H1 (cell line): ENCODE results near the gene ITGB7. TPM values are rescaled to one million over a fixed set of nuclear protein-coding genes. Genes with fewer than 3 reads are reported as not detected.

Experiments
- CTCF ChIA-PET: fragments of 300-600 bp; sonication (Branson Sonifier 250); formaldehyde crosslinking; loops from one replicate; lab custom pipeline; 2021; ENCODE audit not compliant: partially characterized antibody; lab: Charles Lee
- POLR2A ChIA-PET: fragments of 300-600 bp; sonication (Branson Sonifier 250); formaldehyde crosslinking; loops from one replicate; lab custom pipeline; 2021; ENCODE audit warnings: inconsistent platforms; ENCODE audit not compliant: partially characterized antibody; lab: Charles Lee
- DNase-seq, 2 experiments: peaks; one replicate each; pipeline versions ENCODE4 v3.0.0 to v3.0.0-alpha.2; 2010 to 2022; ENCODE audit warnings: low spot score in 2 of 2, low read depth in 1 of 2, mixed read lengths in 1 of 2
- FAIRE-seq: peaks from 2 replicates; lab custom pipeline; 2011; peaks lifted over from hg19 to GRCh38; lab: Jason Lieb, UNC
- H2AFZ ChIP-seq: 2 replicates; pipeline ENCODE4 v1.8.1; 2012; ENCODE audit warnings: low read length, inconsistent platforms
- H2AK5ac ChIP-seq: 2 replicates; pipeline ENCODE4 v1.6.1; 2013; ENCODE audit warnings: low read depth, low read length
- H2BK120ac ChIP-seq: replicated peaks from 2 replicates; pipeline ENCODE3; 2013; ENCODE audit warnings: low read depth, low read length, inconsistent platforms
- H2BK12ac ChIP-seq: 2 replicates; pipeline ENCODE4 v1.6.1; 2013; ENCODE audit warnings: low read depth, low read length
- H2BK15ac ChIP-seq: 2 replicates; pipeline ENCODE4 v1.6.1; 2013; ENCODE audit warnings: low read length
- H2BK20ac ChIP-seq: 2 replicates; pipeline ENCODE4 v1.6.1; 2013; ENCODE audit warnings: low read length
- H2BK5ac ChIP-seq: 2 replicates; pipeline ENCODE4 v1.6.1; 2013; ENCODE audit warnings: low read depth, low read length
- H3K14ac ChIP-seq: 2 replicates; pipeline ENCODE4 v1.6.1; 2013; ENCODE audit warnings: inconsistent platforms; ENCODE audit not compliant: insufficient read length
- H3K18ac ChIP-seq: 2 replicates; pipeline ENCODE4 v1.6.1; 2013; ENCODE audit warnings: low read length; ENCODE audit errors: extremely low read depth
- H3K23ac ChIP-seq: 2 replicates; pipeline ENCODE4 v1.6.1; 2013; ENCODE audit warnings: inconsistent platforms; ENCODE audit not compliant: insufficient read length
- H3K23me2 ChIP-seq: 2 replicates; pipeline ENCODE4 v1.6.1; 2013; ENCODE audit warnings: low read depth, low read length
- H3K27ac ChIP-seq: 2 replicates; pipeline ENCODE4 v1.6.1; 2011; ENCODE audit warnings: low read depth, low read length, inconsistent platforms
- H3K27me3 ChIP-seq, 4 experiments: replicated peaks in 1 of 4; 1 replicate in 1 of 4; 2 replicates in 3 of 4; pipeline versions ENCODE4 v1.6.1 to v1.8.1; 2011 to 2013; ENCODE audit warnings: low read length in 3 of 4, mild to moderate bottlenecking in 3 of 4, inconsistent platforms in 2 of 4, mixed read lengths in 2 of 4, moderate library complexity in 1 of 4; ENCODE audit not compliant: control insufficient read depth in 3 of 4, insufficient read depth in 3 of 4; ENCODE audit errors: extremely low read depth in 1 of 4
- H3K36me3 ChIP-seq, 4 experiments: 2 replicates each; pipeline versions ENCODE4 v1.6.1 to v1.8.1; 2011 to 2013; ENCODE audit warnings: mild to moderate bottlenecking in 4 of 4, low read length in 3 of 4, moderate library complexity in 2 of 4, control low read depth in 1 of 4, inconsistent platforms in 1 of 4; ENCODE audit not compliant: insufficient read depth in 4 of 4, control insufficient read depth in 2 of 4
- H3K4ac ChIP-seq: replicated peaks from 2 replicates; pipeline ENCODE3; 2013; ENCODE audit warnings: low read length, low read depth, mixed read lengths, inconsistent platforms; ENCODE audit not compliant: insufficient read length
- H3K4me1 ChIP-seq, 4 experiments: replicated peaks in 1 of 4; 1 replicate in 1 of 4; 2 replicates in 3 of 4; pipeline versions ENCODE4 v1.6.1 to v1.8.1; 2011 to 2013; ENCODE audit warnings: low read length in 3 of 4, inconsistent platforms in 2 of 4, mixed read lengths in 1 of 4; ENCODE audit not compliant: insufficient read depth in 4 of 4, control insufficient read depth in 3 of 4
- H3K4me2 ChIP-seq, 2 experiments: 2 replicates each; pipeline versions ENCODE4 v1.6.1 to v1.8.1; 2011 to 2013; ENCODE audit warnings: low read depth in 2 of 2, low read length in 2 of 2, control low read depth in 1 of 2, inconsistent platforms in 1 of 2, mild to moderate bottlenecking in 1 of 2; ENCODE audit not compliant: insufficient read depth in 1 of 2
- H3K4me3 ChIP-seq, 4 experiments: fragments of 200-600, 300-600 bp in 1 of 4; sonication (generic), shearing (Covaris generic), sonication (Bioruptor Twin) in 1 of 4; 2 replicates each; pipeline versions ENCODE4 v1.5.1 to v1.8.1; 2011 to 2016; ENCODE audit warnings: low read length in 4 of 4, low read depth in 3 of 4, control low read depth in 2 of 4, inconsistent platforms in 2 of 4, mild to moderate bottlenecking in 2 of 4, mixed read lengths in 1 of 4, moderate library complexity in 1 of 4; ENCODE audit not compliant: insufficient read depth in 2 of 4; ENCODE audit errors: extremely low read depth in 1 of 4
- H3K56ac ChIP-seq: replicated peaks from 2 replicates; pipeline ENCODE3; 2013; ENCODE audit warnings: low read depth, mild to moderate bottlenecking, mixed read lengths, low read length, inconsistent platforms; ENCODE audit not compliant: insufficient read length
- H3K79me1 ChIP-seq: 2 replicates; pipeline ENCODE4 v1.6.1; 2013; ENCODE audit warnings: low read depth, low read length, control low read depth
- H3K79me2 ChIP-seq, 2 experiments: 2 replicates each; pipeline versions ENCODE4 v1.6.1 to v1.8.1; 2012 to 2013; ENCODE audit warnings: low read length in 2 of 2, mild to moderate bottlenecking in 2 of 2, inconsistent platforms in 1 of 2; ENCODE audit not compliant: insufficient read depth in 2 of 2, control insufficient read depth in 1 of 2
- H3K9ac ChIP-seq, 4 experiments: replicated peaks in 1 of 4; 1 replicate in 1 of 4; 2 replicates in 3 of 4; pipeline versions ENCODE4 v1.6.1 to v1.8.1; 2011 to 2013; ENCODE audit warnings: low read depth in 3 of 4, low read length in 3 of 4, control low read depth in 2 of 4, mild to moderate bottlenecking in 2 of 4, moderate library complexity in 2 of 4, inconsistent platforms in 1 of 4; ENCODE audit errors: extremely low read depth in 1 of 4
- H3K9me3 ChIP-seq, 2 experiments: 2 replicates each; pipeline versions ENCODE4 v1.6.1 to v1.8.1; 2012 to 2013; ENCODE audit warnings: mild to moderate bottlenecking in 2 of 2, moderate library complexity in 2 of 2, control low read depth in 1 of 2, inconsistent platforms in 1 of 2, low read depth in 1 of 2, low read length in 1 of 2, mixed read lengths in 1 of 2; ENCODE audit not compliant: insufficient read depth in 2 of 2
- H4K20me1 ChIP-seq, 2 experiments: replicated peaks in 1 of 2; 2 replicates each; pipeline versions ENCODE3 to v1.8.1; 2011 to 2013; ENCODE audit warnings: inconsistent platforms in 2 of 2, low read length in 2 of 2, mild to moderate bottlenecking in 1 of 2; ENCODE audit not compliant: insufficient read depth in 2 of 2, control insufficient read depth in 1 of 2
- H4K5ac ChIP-seq: 2 replicates; pipeline ENCODE4 v1.6.1; 2013; ENCODE audit warnings: low read length, low read depth, mixed read lengths, inconsistent platforms; ENCODE audit not compliant: insufficient read length
- H4K8ac ChIP-seq: 2 replicates; pipeline ENCODE4 v1.8.0; 2013; ENCODE audit warnings: mild to moderate bottlenecking, moderate library complexity, low read length, inconsistent platforms; ENCODE audit not compliant: insufficient read depth; ENCODE audit errors: extremely low read depth
- H4K91ac ChIP-seq: replicated peaks from 2 replicates; pipeline ENCODE3; 2013; ENCODE audit warnings: low read length, mixed read lengths, inconsistent platforms; ENCODE audit not compliant: insufficient read length
- HDAC2 ChIP-seq, 2 experiments: fragments of 300-600 bp in 1 of 2; sonication (generic) in 1 of 2; IDR thresholded peaks; 2 replicates each; pipeline ENCODE4 v1.6.1; 2011 to 2012; ENCODE audit warnings: low read depth in 2 of 2, low read length in 2 of 2, mild to moderate bottlenecking in 2 of 2, moderate library complexity in 2 of 2, borderline replicate concordance in 1 of 2, inconsistent platforms in 1 of 2
- HDAC6 ChIP-seq: IDR thresholded peaks from one replicate; pipeline ENCODE4 v1.7.1; 2012; ENCODE audit warnings: low read depth, mild to moderate bottlenecking, inconsistent platforms, low read length, moderate library complexity
- SP4 ChIP-seq: IDR thresholded peaks from 2 replicates; pipeline ENCODE4 v1.6.1; 2012; ENCODE audit warnings: low read length, inconsistent platforms
- WGBS, 2 experiments: shearing (Covaris generic) in 1 of 2; methylation state at CpG; one replicate each; pipeline versions ENCODE4 v1.1.6 to v1.1.7; 2013 to 2015; ENCODE audit warnings: low lambda C conversion rate in 2 of 2, mixed read lengths in 2 of 2, inconsistent platforms in 1 of 2, low coverage in 1 of 2, missing lambda C conversion rate in 1 of 2; ENCODE audit not compliant: insufficient replicate concordance in 2 of 2, insufficient coverage in 1 of 2, insufficient read length in 1 of 2; ENCODE audit errors: extremely low coverage in 1 of 2, missing lambda C conversion rate in 1 of 2; 5-methylcytosine and 5-hydroxymethylcytosine counted together
- polyA plus RNA-seq, 7 experiments: library from polyadenylated mRNA; depleted of rRNA in 3 of 7; stranded (reverse) in 5 of 7; unstranded in 2 of 7; fragments of >200 nt in 5 of 7; fragments of 200-250 nt in 2 of 7; gene quantifications; 1 replicate in 5 of 7; 2 replicates in 1 of 7; 4 replicates in 1 of 7; pipeline versions ENCODE4 v1.2.1 to v1.2.3, GENCODE V29; 2011 to 2013; ENCODE audit warnings: missing spikeins in 2 of 7, mixed read lengths in 2 of 7
- total RNA-seq: library from RNA; stranded (reverse); fragmentation: NEBNext Ultra II Directional; extraction: Animal tissue kit (Norgen Biotek cat#: 25700); gene quantifications from 2 replicates; pipeline ENCODE4 v1.2.1, GENCODE V29; 2021

Gene ITGB7
- total and polyA plus RNA-seq, 2 of the 8 experiments (the other 6 are each of a cell fraction or from before 2014, with no cell fraction given): 0.35 to 0.54 TPM

DNA sequence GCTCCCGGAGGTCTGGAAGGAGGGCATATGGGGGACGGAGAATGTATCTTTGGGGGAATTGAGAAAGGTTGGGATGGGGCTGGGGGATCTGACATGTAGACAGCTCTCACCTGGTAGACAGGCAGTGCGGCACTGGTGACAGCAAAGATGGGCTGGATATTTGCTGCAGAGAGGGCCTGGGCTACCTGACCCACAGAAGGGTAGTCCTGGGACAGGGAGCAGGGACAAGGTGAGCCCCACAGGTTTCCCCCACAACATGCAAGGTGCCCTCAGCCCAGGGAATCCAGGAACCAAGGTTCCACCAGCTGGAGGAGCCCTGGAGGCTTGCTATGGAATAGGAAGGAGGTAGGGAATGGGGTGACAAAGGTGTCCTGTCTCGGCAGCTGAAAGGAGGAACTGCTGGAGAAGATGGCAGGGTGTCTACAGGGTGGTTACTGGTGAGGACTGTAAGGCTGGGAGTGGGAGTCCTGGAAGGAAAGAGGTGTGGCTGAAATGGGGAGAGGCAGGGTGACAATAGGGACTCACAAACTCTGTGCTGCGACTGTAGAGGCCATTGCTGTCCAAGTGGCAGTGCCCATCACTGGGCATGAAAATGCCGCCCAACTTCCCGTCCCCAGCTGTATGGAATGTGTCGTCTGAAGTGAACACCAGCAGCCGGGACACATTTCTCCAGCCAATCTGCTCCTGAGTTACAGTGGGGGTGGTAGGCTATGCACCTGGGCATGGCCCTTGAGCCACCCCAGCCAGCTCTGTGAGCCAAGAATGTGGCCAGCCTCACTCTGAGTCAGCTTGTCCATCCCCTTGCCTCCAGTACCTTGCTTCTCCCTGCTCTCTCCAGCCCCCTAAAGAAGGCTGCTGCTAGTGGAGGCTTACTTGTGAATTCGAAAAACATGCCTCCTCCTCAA is 11.3 kb downstream of the ITGB7 start:
- Histone ChIP-seq H3K36me3 (peaks cover 0 to 2% (median 0%) of the 10 kb centered on the region in 4 experiments; a peak in 1 of 8 replicates), H2AK5ac (no peak overlapping the region), H2AFZ (no peak overlapping the region), H3K79me1 (no peaks in the 10 kb centered on the region), H2BK20ac (no peak overlapping the region), H3K56ac (no peak overlapping the region), H3K4me1 (no peaks in the 10 kb centered on the region; a peak in 1 of 7 replicates), H3K9ac (no peak overlapping the region), H2BK120ac (no peak overlapping the region), H3K79me2 (no peaks in the 10 kb centered on the region), H3K14ac (no peak overlapping the region), H3K4me3 (no peak overlapping the region), H2BK15ac (no peak overlapping the region), H3K23ac (no peak overlapping the region), H4K8ac (no peak overlapping the region), H3K18ac (no peak overlapping the region), H3K27ac (no peak overlapping the region), H3K23me2 (peaks cover 2% of the 10 kb centered on the region; the same call in 1 of the 2 replicates), H4K5ac (no peak overlapping the region), H3K4me2 (no peak overlapping the region), H3K27me3 (peaks cover 2 to 37% (median 20%) of the 10 kb centered on the region in 4 experiments), H3K9me3 (no peaks in the 10 kb centered on the region), H2BK12ac (no peak overlapping the region), H2BK5ac (no peak overlapping the region), H3K4ac (no peak overlapping the region), H4K20me1 (peaks cover 0 to 7% of the 10 kb centered on the region in 2 experiments), H4K91ac (no peak overlapping the region)
- no peak for FAIRE-seq
- CTCF ChIA-PET: interaction anchor here (0.5 to 12.9 kb wide), 22 partner anchors 8 to 165 kb away, joined by 3 to 198 read pairs (median 4); partner anchors contain the start of genes CSAD, ESPL1, ITGB7 and ZNF740
- 90% methylated on average over 10 of the region's 10 CpGs; no CpG with 5 or more reads in 1 of the 2 experiments for WGBS, 2 experiments
- DNase-seq: no peak
- POLR2A ChIA-PET: interaction anchor here (0.6 to 2.1 kb wide), 12 partner anchors 8 to 1108 kb away, joined by 3 to 7 read pairs (median 4); partner anchors contain the start of gene ITGB7
- TF ChIP-seq SP4 (no peak), HDAC2 (IDR thresholded peaks at IDR 0.05; ENCODE audit: borderline replicate concordance in 1 of 2, low read depth in 2 of 2, low read length in 2 of 2) (no peak), HDAC6 (no peak)
